GM18870 (cell line): ENCODE results near the gene FYN.

Experiments
- ATAC-seq: cut with Tn5 transposase; IDR thresholded peaks from one replicate; pipeline ENCODE4 v1.9.1; 2021; ENCODE audit warnings: moderate library complexity; ENCODE audit not compliant: unreplicated experiment

The FYN gene

GRCh38 chr6:111713236-111713635 is 160.0 kb downstream of the FYN start:
- no peak for ATAC-seq

- no peak for ATAC-seq
Observed at GRCh38 chr6:111711984-111712752, 161.1 kb downstream of the FYN start.

GRCh38 chr6:111711476-111711875 is 161.8 kb downstream of the FYN start:
- no peak for ATAC-seq

GRCh38 chr6:111710911-111711310 is 162.3 kb downstream of the FYN start:
- no peak for ATAC-seq

- ATAC-seq, result no peak
Observed at GRCh38 chr6:111710439-111710838, 162.8 kb downstream of the FYN start.

- ATAC-seq, result peak; percentile 90
Observed at GRCh38 chr6:111709615-111710398, 163.4 kb downstream of the FYN start.

- no peak for ATAC-seq
Observed at GRCh38 chr6:111709201-111709600, 164.1 kb downstream of the FYN start.

- no peak for ATAC-seq
Observed at GRCh38 chr6:111707773-111708172, 165.5 kb downstream of the FYN start.

GRCh38 chr6:111706841-111707391 is 166.3 kb downstream of the FYN start:
- no peak for ATAC-seq

GRCh38 chr6:111703723-111704122 is 169.5 kb downstream of the FYN start:
- ATAC-seq, result no peak

- no peak for ATAC-seq
Observed at GRCh38 chr6:111702268-111702667, 171.0 kb downstream of the FYN start.

- ATAC-seq, result no peak
Observed at GRCh38 chr6:111701146-111701545, 172.1 kb downstream of the FYN start.

GRCh38 chr6:111700135-111700690 is 173.0 kb downstream of the FYN start:
- no peak for ATAC-seq

- ATAC-seq, result no peak
Observed at GRCh38 chr6:111699123-111699522, 174.1 kb downstream of the FYN start.

GRCh38 chr6:111696814-111697213 is 176.4 kb downstream of the FYN start:
- ATAC-seq, result no peak

- ATAC-seq, result no peak
Observed at GRCh38 chr6:111692327-111693164, 180.7 kb downstream of the FYN start.

- no peak for ATAC-seq
Observed at GRCh38 chr6:111691345-111692225, 181.7 kb downstream of the FYN start.

GRCh38 chr6:111689946-111690345 is 183.3 kb downstream of the FYN start:
- no peak for ATAC-seq

- no peak for ATAC-seq
Observed at GRCh38 chr6:111689419-111689818, 183.8 kb downstream of the FYN start.

- no peak for ATAC-seq
Observed at GRCh38 chr6:111688331-111688730, 184.9 kb downstream of the FYN start.
